Prostate gland (tissue), 2 donors: Measurements from ENCODE around the gene LYPD6B. TPM values are rescaled to one million over a fixed set of nuclear protein-coding genes. Genes with fewer than 3 reads are reported as not detected.

ENCODE experiments used
- DNase-seq: peaks from one replicate; pipeline ENCODE4 v3.0.0-alpha.2; 2019; ENCODE audit warnings: low spot score
- H3K27ac ChIP-seq, 2 donors: fragments of 200-600 bp; sonication (generic); 2 replicates each; pipeline ENCODE4 v1.5.1; 2017 to 2019
- H3K27me3 ChIP-seq: fragments of 200-600 bp; sonication (generic); replicated peaks from 2 replicates; pipeline ENCODE4 v1.5.1; 2019; ENCODE audit not compliant: insufficient read depth
- H3K36me3 ChIP-seq, 2 donors: fragments of 200-600 bp; sonication (generic); 1 replicate in 1 of 2; 2 replicates in 1 of 2; pipeline versions ENCODE4 v1.5.1 to v1.8.1; 2017 to 2019
- H3K4me1 ChIP-seq: fragments of 200-600 bp; sonication (generic); replicated peaks from 2 replicates; pipeline ENCODE4 v1.5.1; 2019
- H3K4me3 ChIP-seq, 2 donors: fragments of 200-600 bp; sonication (generic); 2 replicates each; pipeline ENCODE4 v1.5.1; 2017 to 2019
- H3K9me3 ChIP-seq: fragments of 200-600 bp; sonication (generic); 2 replicates; pipeline ENCODE4 v1.5.1; 2017
- CTCF ChIP-seq, 4 experiments: fragments of 200-600 bp in 2 of 4; fragments of 450-650 bp in 2 of 4; sonication (generic) in 2 of 4; IDR thresholded peaks; 1 replicate in 3 of 4; 2 replicates in 1 of 4; pipeline ENCODE4 v1.5.1; 2016 to 2019; ENCODE audit warnings: antibody characterized with exemption in 4 of 4, mild to moderate bottlenecking in 2 of 4, moderate library complexity in 2 of 4
- POLR2A ChIP-seq: fragments of 450-650 bp; IDR thresholded peaks from one replicate; pipeline ENCODE4 v1.6.1; 2016; ENCODE audit warnings: antibody characterized with exemption, mild to moderate bottlenecking
- POLR2AphosphoS5 ChIP-seq: sonication (generic); formaldehyde crosslinking; IDR thresholded peaks from one replicate; pipeline ENCODE4 v1.6.1; 2017; ENCODE audit warnings: antibody characterized with exemption
- WGBS: methylation state at CpG from one replicate; pipeline ENCODE4 v1.1.5; 2018; 5-methylcytosine and 5-hydroxymethylcytosine counted together
- intact Hi-C: fragments of 100-400 bp; cut with DNase I; formaldehyde crosslinking; loops from one replicate; pipeline ENCODE4 v1.14.2; 2022
- total RNA-seq, 2 donors: library from RNA; depleted of rRNA; stranded (reverse); fragments of >200 nt; gene quantifications; one replicate each; pipeline ENCODE4 v1.1.0, GENCODE V29; 2016

Gene LYPD6B
- total RNA-seq, 2 donors from 2014 or later = 16.8 to 17.8 TPM

- WGBS = 80% methylated on average over 10 of the region's 10 CpGs
- H3K36me3 ChIP-seq = no peaks in the 10 kb centered on the region
- H3K27ac ChIP-seq = no peak overlapping the region
- intact Hi-C loops = no loop called here
- DNase-seq = no peak
- no peak for TF ChIP-seq CTCF (IDR thresholded peaks at IDR 0.05)
- TF ChIP-seq POLR2A = no peak
- no peak for TF ChIP-seq POLR2AphosphoS5
- no peaks in the 10 kb centered on the region for H3K27me3 ChIP-seq
- no peaks in the 10 kb centered on the region for H3K4me1 ChIP-seq
- H3K4me3 ChIP-seq = no peak overlapping the region
- no peaks in the 10 kb centered on the region for H3K9me3 ChIP-seq
These were observed 107.1 kb downstream of the LYPD6B start for GRCh38 chr2:149145314-149146295.

- H3K4me1 ChIP-seq = no peaks in the 10 kb centered on the region
- no peaks in the 10 kb centered on the region for H3K9me3 ChIP-seq
- no peaks in the 10 kb centered on the region for H3K36me3 ChIP-seq
- no peak overlapping the region for H3K27ac ChIP-seq
- WGBS = 85% methylated on average over 8 of the region's 8 CpGs
- DNase-seq = no peak
- H3K4me3 ChIP-seq = no peak overlapping the region
- intact Hi-C loops = no loop called here
- H3K27me3 ChIP-seq = no peaks in the 10 kb centered on the region
- TF ChIP-seq POLR2A (no peak), POLR2AphosphoS5 (no peak), CTCF (IDR thresholded peaks at IDR 0.05) (no peak)
These were observed 108.4 kb downstream of the LYPD6B start for GRCh38 chr2:149146876-149147275.

- intact Hi-C loops = no loop called here
- no peaks in the 10 kb centered on the region for H3K27me3 ChIP-seq
- no peak for TF ChIP-seq POLR2A
- no peak for TF ChIP-seq CTCF (IDR thresholded peaks at IDR 0.05)
- no peak for TF ChIP-seq POLR2AphosphoS5
- 64% methylated on average over 6 of the region's 6 CpGs for WGBS
- no peaks in the 10 kb centered on the region for H3K36me3 ChIP-seq
- no peaks in the 10 kb centered on the region for H3K9me3 ChIP-seq
- DNase-seq = no peak
- no peak overlapping the region for H3K27ac ChIP-seq
- no peak overlapping the region for H3K4me3 ChIP-seq
- no peaks in the 10 kb centered on the region for H3K4me1 ChIP-seq
These were observed 109.9 kb downstream of the LYPD6B start for GRCh38 chr2:149148194-149149006.

DNA sequence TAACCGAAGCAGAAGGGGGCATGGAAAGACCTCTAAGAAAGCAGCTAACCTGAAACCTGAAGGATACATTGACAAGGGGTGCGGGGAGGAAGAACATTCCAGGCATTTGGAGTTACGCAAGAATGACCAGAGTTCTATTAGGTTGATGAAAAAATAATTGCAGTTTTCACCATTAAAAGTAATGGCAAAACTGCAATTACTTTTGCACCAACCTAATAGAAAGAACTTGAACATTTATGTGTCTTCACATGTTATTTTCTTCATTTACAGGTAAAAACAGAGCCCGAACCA is 110.5 kb downstream of the LYPD6B start:
- DNase-seq = no peak
- H3K27me3 ChIP-seq = no peaks in the 10 kb centered on the region
- H3K36me3 ChIP-seq = no peaks in the 10 kb centered on the region
- no peak overlapping the region for H3K27ac ChIP-seq
- 90% methylated on average over 4 of the region's 4 CpGs for WGBS
- no peak overlapping the region for H3K4me3 ChIP-seq
- no peaks in the 10 kb centered on the region for H3K9me3 ChIP-seq
- H3K4me1 ChIP-seq = no peaks in the 10 kb centered on the region
- TF ChIP-seq POLR2A = no peak
- TF ChIP-seq CTCF (IDR thresholded peaks at IDR 0.05) = no peak
- no peak for TF ChIP-seq POLR2AphosphoS5
- intact Hi-C loops = no loop called here
